ENCODE data around the gene SORL1. TPM values are rescaled to one million over a fixed set of nuclear protein-coding genes. Genes with fewer than 3 reads are reported as not detected.
A peak's percentile ranks its signal among the peaks of the same experiment; 100 is the strongest.

The SORL1 gene
- total RNA-seq, 1 experiment from 2014 or later: 68.3 TPM

- H3K27ac Mint-ChIP-seq: peak overlapping the region in 2 of 3 experiments; percentile 70 to 81; a peak in 2 of 7 replicates
- H3K79me1 ChIP-seq (ENCODE audit: insufficient read depth, low read depth, low read length, poor library complexity, severe bottlenecking): no peaks in the 10 kb centered on the region
- TF ChIP-seq CTCF (conservative IDR thresholded peaks at IDR 0.05): no peak
Observed at GRCh38 chr11:121524233-121524631, 72.1 kb downstream of the SORL1 start.

More at GRCh38 chr11:121524233-121524631, 72.1 kb downstream of the SORL1 start:
- Histone ChIP-seq H2AFZ (ENCODE audit: low read length) (no peak overlapping the region), H3K4ac (ENCODE audit: low read depth, low read length) (no peak overlapping the region), H2AK5ac (ENCODE audit: insufficient read length, low read length) (no peak overlapping the region), H3K18ac (ENCODE audit: insufficient read length, low read depth, low read length) (no peak overlapping the region), H2BK20ac (ENCODE audit: low read depth, low read length, poor library complexity, severe bottlenecking) (no peak overlapping the region), H3K79me2 (ENCODE audit: insufficient read depth, low read length) (0 out of 2 replicates have a peak, but pooled peaks cover 2% of the 10 kb centered on the region), H4K5ac (ENCODE audit: insufficient read length, low read depth, low read length) (no peak overlapping the region), H2BK120ac (ENCODE audit: low read depth, low read length, poor library complexity, severe bottlenecking) (no peak overlapping the region), H3T11ph (ENCODE audit: low read length) (no peak overlapping the region), H4K8ac (replicated peaks; ENCODE audit: insufficient read length, low read depth, low read length) (no peak overlapping the region), H2BK15ac (ENCODE audit: low read depth, low read length) (no peak overlapping the region), H3K23me2 (ENCODE audit: insufficient read length, low read depth, low read length, poor library complexity, severe bottlenecking) (no peaks in the 10 kb centered on the region), H3K27me3 (ENCODE audit: insufficient read depth, low read length) (no peaks in the 10 kb centered on the region), H4K20me1 (ENCODE audit: control insufficient read depth, insufficient read depth, insufficient read length) (no peaks in the 10 kb centered on the region), H3K23ac (ENCODE audit: insufficient read length, low read depth, low read length) (no peak overlapping the region), H2BK5ac (ENCODE audit: insufficient read length, low read length) (no peak overlapping the region), H3K9ac (ENCODE audit: extremely low read depth, insufficient read length, low read length) (no peak overlapping the region), H3K27ac (ENCODE audit: insufficient read length, low read depth, low read length) (no peak overlapping the region), H3K56ac (ENCODE audit: insufficient read length, low read depth, low read length) (no peak overlapping the region), H3K14ac (ENCODE audit: insufficient read depth, low read length) (no peak overlapping the region), H3K9me3 (ENCODE audit: control insufficient read depth, low read depth, low read length) (no peaks in the 10 kb centered on the region), H3K4me1 (ENCODE audit: insufficient read depth, low read length) (no peaks in the 10 kb centered on the region), H4K91ac (ENCODE audit: insufficient read length, low read depth, low read length) (no peak overlapping the region), H2BK12ac (ENCODE audit: insufficient read length, low read depth, low read length) (no peak overlapping the region), H3K4me2 (ENCODE audit: insufficient read depth, insufficient read length, low read length) (no peak overlapping the region)
- no peak for DNase-seq
- Mint-ChIP-seq H3K4me1 (no peaks in the 10 kb centered on the region; a peak in 1 of 4 replicates), H3K27me3 (ENCODE audit: low read depth) (no peaks in the 10 kb centered on the region), H3K9me3 (peaks cover 3 to 11% of the 10 kb centered on the region in 2 experiments; a peak in 2 of 5 replicates), H3K4me3 (no peak overlapping the region), H3K36me3 (ENCODE audit: insufficient read depth in 1 of 3, low read depth in 3 of 3) (peaks cover 44 to 71% (median 62%) of the 10 kb centered on the region in 3 experiments)
- WGBS (ENCODE audit: extremely low coverage, insufficient read length, low lambda C conversion rate): no CpG with 5 or more reads among the region's 4 CpGs

Measured in H9 (cell line).